ENCODE data around the gene BTBD9. TPM values are rescaled to one million over a fixed set of nuclear protein-coding genes. Genes with fewer than 3 reads are reported as not detected.

The BTBD9 gene
- total RNA-seq, 2 donors from 2014 or later = 15.3 to 23.6 TPM

- intact Hi-C loops (cut with DNase I) = no loop called here
- Histone ChIP-seq H3K9me3 (no peaks in the 10 kb centered on the region), H3K9ac (ENCODE audit: low read depth in 2 of 2, low read length in 2 of 2) (no peak overlapping the region), H3K4me1 (no peaks in the 10 kb centered on the region), H3K27me3 (no peaks in the 10 kb centered on the region), H3K36me3 (no peaks in the 10 kb centered on the region), H3K4me3 (no peak overlapping the region), H3K27ac (no peak overlapping the region)
- DNase-seq = no peak
- TF ChIP-seq, protein P1, sequence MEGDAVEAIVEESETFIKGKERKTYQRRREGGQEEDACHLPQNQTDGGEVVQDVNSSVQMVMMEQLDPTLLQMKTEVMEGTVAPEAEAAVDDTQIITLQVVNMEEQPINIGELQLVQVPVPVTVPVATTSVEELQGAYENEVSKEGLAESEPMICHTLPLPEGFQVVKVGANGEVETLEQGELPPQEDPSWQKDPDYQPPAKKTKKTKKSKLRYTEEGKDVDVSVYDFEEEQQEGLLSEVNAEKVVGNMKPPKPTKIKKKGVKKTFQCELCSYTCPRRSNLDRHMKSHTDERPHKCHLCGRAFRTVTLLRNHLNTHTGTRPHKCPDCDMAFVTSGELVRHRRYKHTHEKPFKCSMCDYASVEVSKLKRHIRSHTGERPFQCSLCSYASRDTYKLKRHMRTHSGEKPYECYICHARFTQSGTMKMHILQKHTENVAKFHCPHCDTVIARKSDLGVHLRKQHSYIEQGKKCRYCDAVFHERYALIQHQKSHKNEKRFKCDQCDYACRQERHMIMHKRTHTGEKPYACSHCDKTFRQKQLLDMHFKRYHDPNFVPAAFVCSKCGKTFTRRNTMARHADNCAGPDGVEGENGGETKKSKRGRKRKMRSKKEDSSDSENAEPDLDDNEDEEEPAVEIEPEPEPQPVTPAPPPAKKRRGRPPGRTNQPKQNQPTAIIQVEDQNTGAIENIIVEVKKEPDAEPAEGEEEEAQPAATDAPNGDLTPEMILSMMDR (IDR thresholded peaks at IDR 0.05) = no peak
Measured at GRCh38 chr6:38487423-38487822, 152.3 kb downstream of the BTBD9 start.

- Histone ChIP-seq H3K4me1 (no peaks in the 10 kb centered on the region), H3K36me3 (no peaks in the 10 kb centered on the region), H3K9ac (ENCODE audit: low read depth in 2 of 2, low read length in 2 of 2) (no peak overlapping the region), H3K9me3 (no peaks in the 10 kb centered on the region), H3K27me3 (no peaks in the 10 kb centered on the region), H3K27ac (no peak overlapping the region), H3K4me3 (no peak overlapping the region)
- intact Hi-C loops (cut with DNase I) = no loop called here
- DNase-seq = no peak
- TF ChIP-seq, protein P1 (IDR thresholded peaks at IDR 0.05) = no peak
Measured at GRCh38 chr6:38485488-38485887, 154.2 kb downstream of the BTBD9 start.

- Histone ChIP-seq H3K36me3 (no peaks in the 10 kb centered on the region), H3K9ac (ENCODE audit: low read depth in 2 of 2, low read length in 2 of 2) (no peak overlapping the region), H3K4me1 (no peaks in the 10 kb centered on the region), H3K27ac (no peak overlapping the region), H3K27me3 (no peaks in the 10 kb centered on the region), H3K9me3 (no peaks in the 10 kb centered on the region), H3K4me3 (no peak overlapping the region)
- DNase-seq = no peak
- intact Hi-C loops (cut with DNase I) = no loop called here
- TF ChIP-seq, protein P1 (IDR thresholded peaks at IDR 0.05) = no peak
Measured at GRCh38 chr6:38484656-38485055, 155.1 kb downstream of the BTBD9 start.

GRCh38 chr6:38483526-38483925 lies 156.2 kb downstream of the BTBD9 start:
- Histone ChIP-seq H3K36me3 (no peaks in the 10 kb centered on the region), H3K4me1 (no peaks in the 10 kb centered on the region), H3K4me3 (no peak overlapping the region), H3K9me3 (no peaks in the 10 kb centered on the region), H3K27me3 (no peaks in the 10 kb centered on the region), H3K27ac (no peak overlapping the region), H3K9ac (ENCODE audit: low read depth in 2 of 2, low read length in 2 of 2) (no peak overlapping the region)
- intact Hi-C loops (cut with DNase I) = no loop called here
- DNase-seq = no peak
- TF ChIP-seq, protein P1 (IDR thresholded peaks at IDR 0.05) = no peak

DNA sequence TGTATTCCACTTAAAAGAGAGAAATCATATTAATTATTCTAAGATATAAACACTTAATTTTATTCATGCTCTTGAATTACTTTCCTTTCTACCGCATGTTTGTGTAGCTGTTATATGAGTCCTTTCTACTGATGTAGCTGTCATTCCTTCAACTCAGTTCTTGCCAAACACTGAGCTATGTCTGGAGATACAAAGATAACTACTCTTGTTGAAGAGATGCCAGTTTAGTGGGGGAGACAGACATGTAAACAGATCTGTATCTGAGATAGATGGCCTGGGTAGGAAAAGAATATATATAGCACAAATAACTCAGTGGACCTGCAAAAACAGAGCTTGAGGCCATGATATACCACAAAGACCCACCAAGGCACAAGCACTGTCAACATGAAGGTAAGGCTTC lies 157.3 kb downstream of the BTBD9 start:
- no peaks in the 10 kb centered on the region for H3K36me3 ChIP-seq
- H3K27me3 ChIP-seq = no peaks in the 10 kb centered on the region
- H3K9ac ChIP-seq (ENCODE audit: low read depth in 2 of 2, low read length in 2 of 2) = no peak overlapping the region
- DNase-seq = no peak
- H3K9me3 ChIP-seq = no peaks in the 10 kb centered on the region
- no peak overlapping the region for H3K27ac ChIP-seq
- no peaks in the 10 kb centered on the region for H3K4me1 ChIP-seq
- TF ChIP-seq, protein P1 (IDR thresholded peaks at IDR 0.05) = no peak
- intact Hi-C loops (cut with DNase I) = no loop called here
- H3K4me3 ChIP-seq = no peak overlapping the region

GRCh38 chr6:38481851-38482250 lies 157.9 kb downstream of the BTBD9 start:
- TF ChIP-seq, protein P1 (IDR thresholded peaks at IDR 0.05) = no peak
- Histone ChIP-seq H3K27me3 (no peaks in the 10 kb centered on the region), H3K36me3 (no peaks in the 10 kb centered on the region), H3K4me3 (no peak overlapping the region), H3K9ac (ENCODE audit: low read depth in 2 of 2, low read length in 2 of 2) (no peak overlapping the region), H3K4me1 (no peaks in the 10 kb centered on the region), H3K27ac (no peak overlapping the region), H3K9me3 (no peaks in the 10 kb centered on the region)
- no peak for DNase-seq
- intact Hi-C loops (cut with DNase I) = no loop called here

Measured in colonic mucosa (tissue), 4 donors.